K562 (cell line): ENCODE measurements around the gene MTA1. TPM values are rescaled to one million over a fixed set of nuclear protein-coding genes. Genes with fewer than 3 reads are reported as not detected.

Source experiments
- ATAC-seq: fragments of 200-7000 bp; cut with Tn5 transposase; 3 replicates; pipeline ENCODE4 v1.9.1; 2020; ENCODE audit warnings: moderate library complexity
- BruUV-seq: library from RNA; stranded (reverse); fragments of 400-500 nt; replicated peaks from 2 replicates; lab custom pipeline; 2021; lab: Mats Ljungman, UMichigan
- CTCF ChIA-PET: fragments of 300-600 bp; formaldehyde crosslinking; extraction: SDS; loops from one replicate; lab custom pipeline; 2021; ENCODE audit warnings: low intra/inter-chr PET ratio; lab: Yijun Ruan, JAX
- POLR2A ChIA-PET: fragments of 300-600, 350-650 bp; sonication (Branson Sonifier 250); formaldehyde crosslinking; extraction: SDS; loops from one replicate; lab custom pipeline; 2021; ENCODE audit warnings: antibody characterized with exemption, inconsistent platforms; lab: Yijun Ruan, JAX
- DNase-seq, 4 experiments: peaks; one replicate each; pipeline versions ENCODE4 v3.0.0 to v3.0.0-alpha.2; 2011 to 2018; ENCODE audit warnings: low spot score in 3 of 4, mixed read lengths in 3 of 4; ENCODE audit errors: extremely low read depth in 1 of 4
- FAIRE-seq: peaks from 2 replicates; lab custom pipeline; 2011; peaks lifted over from hg19 to GRCh38; lab: Jason Lieb, UNC
- H2AFZ ChIP-seq: 2 replicates; pipeline ENCODE4 v1.6.0; 2011; ENCODE audit warnings: low read depth, low read length, control low read depth, inconsistent platforms
- H3K27ac ChIP-seq: fragments of 200-600 bp; 3 replicates; pipeline ENCODE4 v1.8.0; 2011; ENCODE audit warnings: low read depth, mild to moderate bottlenecking, control low read depth, inconsistent platforms, low read length, moderate library complexity, mixed read lengths; ENCODE audit errors: extremely low read depth
- H3K27me3 ChIP-seq, 2 experiments: fragments of 300-600 bp in 1 of 2; 2 replicates in 1 of 2; 3 replicates in 1 of 2; pipeline versions ENCODE4 v1.6.0 to v1.8.0; 2011; ENCODE audit warnings: inconsistent platforms in 2 of 2, low read length in 2 of 2, mild to moderate bottlenecking in 1 of 2, mixed read lengths in 1 of 2, moderate library complexity in 1 of 2; ENCODE audit not compliant: control insufficient read depth in 2 of 2, insufficient read depth in 2 of 2
- H3K36me3 ChIP-seq: fragments of 300-600 bp; 3 replicates; pipeline ENCODE4 v1.8.0; 2011; ENCODE audit warnings: mild to moderate bottlenecking, low read length, inconsistent platforms; ENCODE audit not compliant: control insufficient read depth, insufficient read depth
- H3K4me1 ChIP-seq, 2 experiments: fragments of 200-600 bp in 1 of 2; replicated peaks in 1 of 2; 2 replicates in 1 of 2; 3 replicates in 1 of 2; pipeline versions ENCODE4 v1.5.1 to v1.8.0; 2011; ENCODE audit warnings: inconsistent platforms in 2 of 2, low read length in 2 of 2, mild to moderate bottlenecking in 1 of 2, mixed read lengths in 1 of 2, moderate library complexity in 1 of 2; ENCODE audit not compliant: control insufficient read depth in 2 of 2, insufficient read depth in 2 of 2
- H3K4me2 ChIP-seq: 2 replicates; pipeline ENCODE4 v1.6.1; 2011; ENCODE audit warnings: low read length, control low read depth, inconsistent platforms, mixed read lengths; ENCODE audit not compliant: insufficient read depth
- H3K4me3 ChIP-seq: fragments of 200-600 bp; sonication (generic), shearing (Covaris generic); 2 replicates; pipeline ENCODE4 v1.5.1; 2016; ENCODE audit warnings: control low read depth, inconsistent platforms
- H3K79me2 ChIP-seq: fragments of 200-600 bp; 3 replicates; pipeline ENCODE4 v1.8.0; 2011; ENCODE audit warnings: low read length, inconsistent platforms; ENCODE audit not compliant: control insufficient read depth, insufficient read depth
- H3K9ac ChIP-seq, 2 experiments: 2 replicates each; pipeline versions ENCODE4 v1.6.0 to v1.6.1; 2011; ENCODE audit warnings: low read depth in 2 of 2, low read length in 2 of 2, control low read depth in 1 of 2, inconsistent platforms in 1 of 2, mild to moderate bottlenecking in 1 of 2, mixed read lengths in 1 of 2; ENCODE audit not compliant: insufficient read depth in 1 of 2
- H3K9me1 ChIP-seq: one replicate; pipeline ENCODE4 v1.6.0; 2011; ENCODE audit warnings: inconsistent platforms, mild to moderate bottlenecking, low read length, moderate library complexity; ENCODE audit not compliant: control insufficient read depth, insufficient read depth
- H3K9me3 ChIP-seq: replicated peaks from 2 replicates; pipeline ENCODE4 v1.5.1; 2011; ENCODE audit warnings: low read depth, low read length, inconsistent platforms; ENCODE audit not compliant: control insufficient read depth, insufficient read depth
- H4K20me1 ChIP-seq: replicated peaks from 2 replicates; pipeline ENCODE4 v1.6.1; 2011; ENCODE audit warnings: low read length, inconsistent platforms, mixed read lengths; ENCODE audit not compliant: control insufficient read depth, insufficient read depth
- CREBBP ChIP-seq: IDR thresholded peaks from one replicate; pipeline ENCODE4 v1.6.1; 2012; ENCODE audit warnings: low read depth, mild to moderate bottlenecking, control low read depth, inconsistent platforms, low read length
- EGR1 ChIP-seq: fragments of 450-650 bp; conservative IDR thresholded peaks from 2 replicates; pipeline ENCODE4 v1.6.1; 2017; ENCODE audit warnings: mild to moderate bottlenecking
- ZBTB33 ChIP-seq: sonication (generic); formaldehyde crosslinking; IDR thresholded peaks from 2 replicates; pipeline ENCODE4 v1.8.1; 2023; ENCODE audit warnings: mild to moderate bottlenecking, missing genetic modification reagents
- ZNF431 ChIP-seq: sonication (generic); formaldehyde crosslinking; IDR thresholded peaks from 2 replicates; pipeline ENCODE4 v1.8.0; 2022; ENCODE audit warnings: mild to moderate bottlenecking, missing genetic modification reagents
- WGBS: fragments of 100-300 bp; shearing (Covaris generic); methylation state at CpG from one replicate; pipeline ENCODE4 v1.1.6; 2016; ENCODE audit warnings: low coverage, mixed read lengths; ENCODE audit not compliant: insufficient coverage; ENCODE audit errors: missing lambda C conversion rate; 5-methylcytosine and 5-hydroxymethylcytosine counted together
- in situ Hi-C: fragments of 300-500 bp; cut with MboI; formaldehyde crosslinking; loops from 4 replicates; pipeline ENCODE4 v1.15.0; 2018; ENCODE audit warnings: inconsistent platforms, mixed read lengths
- intact Hi-C: fragments of 100-400 bp; cut with micrococcal nuclease; formaldehyde crosslinking; loops from 2 replicates; pipeline ENCODE4 v1.14.2; 2022
- polyA plus RNA-seq, 8 experiments: library from polyadenylated mRNA; depleted of rRNA in 4 of 8; stranded (reverse) in 5 of 8; unstranded in 3 of 8; fragments of >200 nt; fragmentation: Nextera tagmentation in 2 of 8; fragmentation: Illumina TruSeq in 1 of 8; extraction: Ambion mirVana in 2 of 8; extraction: Trizol in 1 of 8; gene quantifications; 2 replicates each; pipeline versions ENCODE4 v1.2.1 to v1.2.3, GENCODE V29; 2011 to 2014; ENCODE audit warnings: inconsistent platforms in 1 of 8, missing spikeins in 1 of 8
- total RNA-seq, 7 experiments: library from RNA; depleted of rRNA in 6 of 7; stranded (reverse); fragments of >200 nt in 6 of 7; fragmentation: Illumina TruSeq in 2 of 7; extraction: Trizol in 2 of 7; gene quantifications; 2 replicates each; pipeline versions ENCODE4 v1.2.1 to v1.2.3, GENCODE V29; 2011 to 2021; ENCODE audit warnings: low replicate concordance in 1 of 7
- TF ChIP-seq, protein P1 (sequence below), 3 experiments: fragments of 200-800 bp in 1 of 3; sonication (Bioruptor generic) in 1 of 3; sonication (generic) in 1 of 3; formaldehyde crosslinking in 1 of 3; IDR thresholded peaks; 2 replicates each; pipeline versions ENCODE4 v1.6.1 to v1.8.0; 2016 to 2022; ENCODE audit warnings: mild to moderate bottlenecking in 2 of 3, missing compliant biosample characterization in 2 of 3, missing genetic modification characterization in 2 of 3, missing genetic modification reagents in 1 of 3

The MTA1 gene
- total and polyA plus RNA-seq, 9 of the 15 experiments (the other 6 are each of a cell fraction or from before 2014, with no cell fraction given) = 0.13 to 118 (median 32.3) TPM

DNA sequence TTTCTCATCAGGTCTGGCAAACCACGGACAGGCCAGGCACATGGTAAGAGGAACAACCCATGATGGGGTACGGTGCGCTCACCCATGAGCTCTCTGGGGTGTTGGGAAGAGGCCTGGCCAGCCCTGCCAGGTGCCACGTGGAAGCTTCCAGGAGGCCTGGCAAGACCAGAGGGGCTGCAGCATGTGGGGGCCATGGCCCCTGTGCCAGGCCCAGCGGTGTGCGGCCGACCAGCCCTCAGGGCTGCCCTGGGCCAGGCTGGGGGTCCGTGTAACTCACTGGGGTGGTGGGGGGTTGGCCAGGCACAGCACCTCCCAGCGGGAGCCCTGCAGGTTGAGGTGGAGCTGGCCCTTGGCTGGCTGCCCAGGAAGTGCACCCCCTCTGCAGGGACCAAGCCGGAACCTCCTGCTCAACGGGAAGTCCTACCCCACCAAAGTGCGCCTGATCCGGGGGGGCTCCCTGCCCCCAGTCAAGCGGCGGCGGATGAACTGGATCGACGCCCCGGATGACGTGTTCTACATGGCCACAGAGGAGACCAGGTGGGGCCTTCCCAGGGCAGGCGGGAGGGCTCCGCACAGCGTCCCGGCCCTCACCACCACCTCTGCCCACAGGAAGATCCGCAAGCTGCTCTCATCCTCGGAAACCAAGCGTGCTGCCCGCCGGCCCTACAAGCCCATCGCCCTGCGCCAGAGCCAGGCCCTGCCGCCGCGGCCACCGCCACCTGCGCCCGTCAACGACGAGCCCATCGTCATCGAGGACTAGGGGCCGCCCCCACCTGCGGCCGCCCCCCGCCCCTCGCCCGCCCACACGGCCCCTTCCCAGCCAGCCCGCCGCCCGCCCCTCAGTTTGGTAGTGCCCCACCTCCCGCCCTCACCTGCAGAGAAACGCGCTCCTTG, 50.1 kb downstream of the MTA1 start:
- ATAC-seq = no peak
- no peak for FAIRE-seq
- in situ Hi-C loops = no loop called here
- H3K36me3 ChIP-seq = peaks cover 43% of the 10 kb centered on the region; the same call in 1 of the 3 replicates
- H3K4me1 ChIP-seq = peaks cover 0 to 68% of the 10 kb centered on the region in 2 experiments; a peak in 2 of 5 replicates
- WGBS = 82% methylated on average over 14 of the region's 54 CpGs
- no peak overlapping the region for H3K4me3 ChIP-seq
- H3K4me2 ChIP-seq = no peak overlapping the region
- intact Hi-C loops = loop anchor here (10.0 kb wide), 1 partner anchor 55 kb away; the partner anchor contains the start of gene TMEM121
- no peaks in the 10 kb centered on the region; the same call in 1 of the 2 replicates for H4K20me1 ChIP-seq
- no peak overlapping the region for H3K27ac ChIP-seq
- H3K79me2 ChIP-seq = no peaks in the 10 kb centered on the region
- H2AFZ ChIP-seq = no peak overlapping the region
- no TSS peak for BruUV-seq
- POLR2A ChIA-PET = interaction anchor here (1.2 kb wide), 1 partner anchor 23 kb away, joined by 4 read pairs; no protein-coding TSS in a partner anchor
- H3K9me1 ChIP-seq = no peaks in the 10 kb centered on the region
- no peaks in the 10 kb centered on the region for H3K27me3 ChIP-seq
- TF ChIP-seq CREBBP (no peak), ZBTB33 (CRISPR knock-in tag) (peak; percentile 79), EGR1 (no peak), ZNF431 (CRISPR knock-in tag) (no peak)
- TF ChIP-seq, protein P1, sequence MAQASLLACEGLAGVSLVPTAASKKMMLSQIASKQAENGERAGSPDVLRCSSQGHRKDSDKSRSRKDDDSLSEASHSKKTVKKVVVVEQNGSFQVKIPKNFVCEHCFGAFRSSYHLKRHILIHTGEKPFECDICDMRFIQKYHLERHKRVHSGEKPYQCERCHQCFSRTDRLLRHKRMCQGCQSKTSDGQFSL (CRISPR knock-in tag; IDR thresholded peaks at IDR 0.05) = peak; percentile 21; the same call in 1 of the 2 replicates
- TF ChIP-seq, protein P1 (tag; IDR thresholded peaks at IDR 0.05) = no peak
- CTCF ChIA-PET = no interaction called here
- no peak overlapping the region for H3K9ac ChIP-seq
- no peak for DNase-seq
- no peaks in the 10 kb centered on the region for H3K9me3 ChIP-seq
